HG03575 (cell line): ENCODE measurements around the gene ZFYVE9.
"Not testable (repeated sequence)": the region's sequence is repeated elsewhere in the genome, so short reads cannot be mapped to it uniquely, and the experiment has no call there.

Source experiments
- ATAC-seq: cut with Tn5 transposase; IDR thresholded peaks from one replicate; pipeline ENCODE4 v1.9.1; 2021; ENCODE audit not compliant: unreplicated experiment, insufficient number of reproducible peaks, low FRiP score; ENCODE audit errors: extremely low read depth

ZFYVE9 gene

GRCh38 chr1:52141513-52142219, at the start of gene ZFYVE9:
ZFYVE9 (plus strand) TSS chr1:52142089; CDS start chr1:52233207, 91,118 bp downstream.
- ATAC-seq = no peak

GRCh38 chr1:52094300-52094699, 47.6 kb upstream of the ZFYVE9 start:
- not testable (repeated sequence) for ATAC-seq

- no peak for ATAC-seq
These were observed 45.7 kb upstream of the ZFYVE9 start for GRCh38 chr1:52096216-52096615.

- no peak for ATAC-seq
These were observed 43.6 kb upstream of the ZFYVE9 start for GRCh38 chr1:52098139-52098871.

- no peak for ATAC-seq
These were observed 39.4 kb upstream of the ZFYVE9 start for GRCh38 chr1:52102336-52103013.

GRCh38 chr1:52111492-52111891, 30.4 kb upstream of the ZFYVE9 start:
- no peak for ATAC-seq

GRCh38 chr1:52112489-52112888, 29.4 kb upstream of the ZFYVE9 start:
- ATAC-seq = no peak

- no peak for ATAC-seq
These were observed 22.4 kb upstream of the ZFYVE9 start for GRCh38 chr1:52119301-52120079.

GRCh38 chr1:52122384-52122783, 19.5 kb upstream of the ZFYVE9 start:
- no peak for ATAC-seq

- no peak for ATAC-seq
These were observed 18.3 kb upstream of the ZFYVE9 start for GRCh38 chr1:52123622-52124021.

GRCh38 chr1:52125736-52126359, 16.0 kb upstream of the ZFYVE9 start:
- no peak for ATAC-seq

- no peak for ATAC-seq
These were observed 14.4 kb upstream of the ZFYVE9 start for GRCh38 chr1:52127181-52128180.

GRCh38 chr1:52139817-52140540, 1.9 kb upstream of the ZFYVE9 start:
- no peak for ATAC-seq

- no peak for ATAC-seq
These were observed 1.0 kb upstream of the ZFYVE9 start for GRCh38 chr1:52140633-52141512.

- no peak for ATAC-seq
These were observed 613 bp downstream of the ZFYVE9 start for GRCh38 chr1:52142220-52143183.
